GM18498 (cell line): ENCODE data around the gene CPSF4L.
A peak's percentile ranks its signal among the peaks of the same experiment; 100 is the strongest.

ENCODE experiments used
- ATAC-seq: cut with Tn5 transposase; IDR thresholded peaks from one replicate; pipeline ENCODE4 v1.9.1; 2021; ENCODE audit warnings: mild to moderate bottlenecking, moderate library complexity; ENCODE audit not compliant: unreplicated experiment

Gene CPSF4L

GRCh38 chr17:73237714-73238113 is 24.0 kb downstream of the CPSF4L start:
- ATAC-seq, result no peak

- no peak for ATAC-seq
Measured at GRCh38 chr17:73234736-73235135, 26.9 kb downstream of the CPSF4L start.

- peak; percentile 25 for ATAC-seq
Measured at GRCh38 chr17:73232587-73233373, 28.9 kb downstream of the CPSF4L start.

GRCh38 chr17:73231841-73232586 is 29.7 kb downstream of the CPSF4L start:
- ATAC-seq, result peak; percentile 78

GRCh38 chr17:73231395-73231794 is 30.3 kb downstream of the CPSF4L start:
- no peak for ATAC-seq

- ATAC-seq, result no peak
Measured at GRCh38 chr17:73230088-73230487, 31.6 kb downstream of the CPSF4L start.

GRCh38 chr17:73228748-73229236 is 32.9 kb downstream of the CPSF4L start:
- peak; percentile 35 for ATAC-seq

- no peak for ATAC-seq
Measured at GRCh38 chr17:73227944-73228343, 33.7 kb downstream of the CPSF4L start.

- no peak for ATAC-seq
Measured at GRCh38 chr17:73227379-73227778, 34.3 kb downstream of the CPSF4L start.

- no peak for ATAC-seq
Measured at GRCh38 chr17:73226556-73227172, 35.0 kb downstream of the CPSF4L start.

- ATAC-seq, result no peak
Measured at GRCh38 chr17:73224663-73225305, 36.9 kb downstream of the CPSF4L start.

GRCh38 chr17:73224237-73224636 is 37.4 kb downstream of the CPSF4L start:
- no peak for ATAC-seq

GRCh38 chr17:73223626-73224230 is 38.0 kb downstream of the CPSF4L start:
- no peak for ATAC-seq

- no peak for ATAC-seq
Measured at GRCh38 chr17:73215447-73215846, 46.2 kb downstream of the CPSF4L start.

GRCh38 chr17:73214851-73215250 is 46.8 kb downstream of the CPSF4L start:
- ATAC-seq, result no peak

GRCh38 chr17:73214008-73214407 is 47.7 kb downstream of the CPSF4L start:
- peak; percentile 54 for ATAC-seq

- no peak for ATAC-seq
Measured at GRCh38 chr17:73211745-73212144, 49.9 kb downstream of the CPSF4L start.

GRCh38 chr17:73210002-73210678 is 51.5 kb downstream of the CPSF4L start:
- ATAC-seq, result no peak

- no peak for ATAC-seq
Measured at GRCh38 chr17:73209436-73209835, 52.2 kb downstream of the CPSF4L start.
